T-helper 17 cell (primary cell): ENCODE data around the gene SULT1C4. TPM values are rescaled to one million over a fixed set of nuclear protein-coding genes. Genes with fewer than 3 reads are reported as not detected.

ENCODE experiments used
- ATAC-seq: fragments of 150-1000 bp; cut with Tn5 transposase; 2 replicates; pipeline ENCODE4 v1.10.0; 2021; ENCODE audit warnings: mild to moderate bottlenecking, moderate library complexity
- DNase-seq, 3 donors: peaks; one replicate each; pipeline versions ENCODE4 v3.0.0 to v3.0.0-alpha.2; 2020 to 2021
- H3K9me3 ChIP-seq: one replicate; pipeline ENCODE4 v1.7.0; 2013; ENCODE audit warnings: low read length, mild to moderate bottlenecking; ENCODE audit not compliant: control insufficient read depth, poor library complexity, severe bottlenecking
- H3K27ac Mint-ChIP-seq: one replicate; pipeline ENCODE4 v1.8.0; 2022; ENCODE audit warnings: mild to moderate bottlenecking, moderate library complexity, mixed read lengths
- H3K27me3 Mint-ChIP-seq: one replicate; pipeline ENCODE4 v1.8.0; 2022; ENCODE audit warnings: mixed read lengths
- H3K36me3 Mint-ChIP-seq: one replicate; pipeline ENCODE4 v1.8.0; 2022; ENCODE audit warnings: low read depth, mixed read lengths
- H3K4me1 Mint-ChIP-seq: one replicate; pipeline ENCODE4 v1.8.0; 2022; ENCODE audit warnings: mild to moderate bottlenecking, mixed read lengths
- H3K4me3 Mint-ChIP-seq: one replicate; pipeline ENCODE4 v1.8.0; 2022; ENCODE audit warnings: mild to moderate bottlenecking, moderate library complexity, mixed read lengths
- total RNA-seq, 4 donors: library from RNA in 2 of 4; stranded (reverse) in 2 of 4; gene quantifications; one replicate each; pipeline ENCODE4 v1.2.3 and lab custom pipeline; 2022 to 2026

SULT1C4 gene
- total RNA-seq, 2 donors from 2014 or later: 0.31 TPM; not detected in 1

DNA sequence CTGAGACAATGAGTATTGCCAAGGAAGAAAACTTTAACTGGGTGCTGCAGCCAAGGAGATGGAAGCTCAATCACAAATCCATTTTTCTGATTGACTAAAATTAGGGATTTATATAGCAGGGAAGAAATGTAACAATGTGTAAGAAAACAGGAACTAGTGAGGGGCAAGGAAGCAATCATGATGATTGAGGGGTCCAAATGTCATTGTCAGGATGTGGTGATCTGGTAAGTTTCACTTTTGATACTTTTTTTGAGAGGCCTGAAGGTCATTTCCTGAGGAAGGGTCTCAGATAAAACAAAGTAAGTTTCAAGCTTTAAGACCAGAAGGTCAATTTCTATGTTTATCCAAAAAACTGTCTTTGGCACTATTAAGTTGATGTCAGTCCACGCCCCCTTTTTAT, 59.2 kb downstream of the SULT1C4 start:
- Mint-ChIP-seq H3K36me3 (no peaks in the 10 kb centered on the region), H3K4me1 (no peaks in the 10 kb centered on the region), H3K27me3 (no peaks in the 10 kb centered on the region), H3K4me3 (no peak overlapping the region), H3K27ac (no peak overlapping the region)
- DNase-seq (no peak), ATAC-seq (no peak)
- no peaks in the 10 kb centered on the region for H3K9me3 ChIP-seq

Other genes starting within 250 kb of the SULT1C4 start
- gene SULT1C3, start 138.0 kb upstream of the SULT1C4 start, total RNA-seq: not detected
- not detected for gene SULT1C2, start 89.1 kb upstream of the SULT1C4 start, total RNA-seq
- gene GCC2, start 71.3 kb downstream of the SULT1C4 start, total RNA-seq: 100 to 1,000 TPM in 1 of 2 donors, 10 to 100 TPM in 1; 81.3 to 105 TPM
- gene LIMS1, start 156.5 kb downstream of the SULT1C4 start, total RNA-seq: 100 to 1,000 TPM; 141 to 233 TPM